Ecto neural progenitor cell (in vitro differentiated cells): ENCODE results near the gene CDHR4.
"Not testable (repeated sequence)": the region's sequence is repeated elsewhere in the genome, so short reads cannot be mapped to it uniquely, and the experiment has no call there.

Source experiments
- DNase-seq: peaks from one replicate; pipeline ENCODE4 v3.0.0-alpha.2; 2018; ENCODE audit warnings: low spot score

Gene CDHR4

GRCh38 chr3:49780080-49780974, 19.3 kb downstream of the CDHR4 start:
- no peak for DNase-seq

GRCh38 chr3:49779358-49780079, 20.2 kb downstream of the CDHR4 start:
- DNase-seq: no peak

GRCh38 chr3:49776101-49776500, 23.6 kb downstream of the CDHR4 start:
- not testable (repeated sequence) for DNase-seq

GRCh38 chr3:49775538-49775937, 24.1 kb downstream of the CDHR4 start:
- no peak for DNase-seq

- no peak for DNase-seq
Measured at GRCh38 chr3:49772703-49773102, 27.0 kb downstream of the CDHR4 start.

- no peak for DNase-seq
Measured at GRCh38 chr3:49771340-49771938, 28.2 kb downstream of the CDHR4 start.

- DNase-seq: no peak
Measured at GRCh38 chr3:49769926-49770325, 29.7 kb downstream of the CDHR4 start.

- DNase-seq: no peak
Measured at GRCh38 chr3:49769286-49769915, 30.3 kb downstream of the CDHR4 start.

- DNase-seq: no peak
Measured at GRCh38 chr3:49763981-49764380, 35.7 kb downstream of the CDHR4 start.

GRCh38 chr3:49761661-49762060, 38.0 kb downstream of the CDHR4 start:
- DNase-seq: no peak

- no peak for DNase-seq
Measured at GRCh38 chr3:49759226-49759625, 40.4 kb downstream of the CDHR4 start.

GRCh38 chr3:49757197-49757596, 42.5 kb downstream of the CDHR4 start:
- DNase-seq: no peak

GRCh38 chr3:49756036-49756435, 43.6 kb downstream of the CDHR4 start:
- DNase-seq: no peak

- DNase-seq: no peak
Measured at GRCh38 chr3:49754536-49754935, 45.1 kb downstream of the CDHR4 start.

GRCh38 chr3:49751501-49751900, 48.2 kb downstream of the CDHR4 start:
- DNase-seq: no peak

GRCh38 chr3:49750056-49750455, 49.6 kb downstream of the CDHR4 start:
- DNase-seq: no peak

GRCh38 chr3:49748874-49749273, 50.8 kb downstream of the CDHR4 start:
- DNase-seq: not testable (repeated sequence)

- DNase-seq: no peak
Measured at GRCh38 chr3:49747792-49748480, 51.7 kb downstream of the CDHR4 start.

GRCh38 chr3:49745986-49746385, 53.7 kb downstream of the CDHR4 start:
- DNase-seq: no peak
